Measurements from ENCODE around the gene DHRS9.

Gene DHRS9

GRCh38 chr2:169073963-169074751, 4.8 kb downstream of the DHRS9 start:
- H3K9ac ChIP-seq (ENCODE audit: low read depth, low read length, poor library complexity, severe bottlenecking) = no peak overlapping the region
- H3K9me3 ChIP-seq (ENCODE audit: insufficient read depth, low read depth, low read length) = no peaks in the 10 kb centered on the region
- H2AFZ ChIP-seq (ENCODE audit: low read length) = no peak overlapping the region
- H3K36me3 ChIP-seq (ENCODE audit: insufficient read depth, low read length) = no peaks in the 10 kb centered on the region
- H3K27me3 ChIP-seq (ENCODE audit: insufficient read depth, low read length, poor library complexity, severe bottlenecking) = no peaks in the 10 kb centered on the region
- no peaks in the 10 kb centered on the region; the same call in 1 of the 2 replicates for H3F3A ChIP-seq (ENCODE audit: low read depth)
- TF ChIP-seq EZH2phosphoT487 (IDR thresholded peaks at IDR 0.05; ENCODE audit: borderline replicate concordance) = no peak
- TF ChIP-seq, protein P1, sequence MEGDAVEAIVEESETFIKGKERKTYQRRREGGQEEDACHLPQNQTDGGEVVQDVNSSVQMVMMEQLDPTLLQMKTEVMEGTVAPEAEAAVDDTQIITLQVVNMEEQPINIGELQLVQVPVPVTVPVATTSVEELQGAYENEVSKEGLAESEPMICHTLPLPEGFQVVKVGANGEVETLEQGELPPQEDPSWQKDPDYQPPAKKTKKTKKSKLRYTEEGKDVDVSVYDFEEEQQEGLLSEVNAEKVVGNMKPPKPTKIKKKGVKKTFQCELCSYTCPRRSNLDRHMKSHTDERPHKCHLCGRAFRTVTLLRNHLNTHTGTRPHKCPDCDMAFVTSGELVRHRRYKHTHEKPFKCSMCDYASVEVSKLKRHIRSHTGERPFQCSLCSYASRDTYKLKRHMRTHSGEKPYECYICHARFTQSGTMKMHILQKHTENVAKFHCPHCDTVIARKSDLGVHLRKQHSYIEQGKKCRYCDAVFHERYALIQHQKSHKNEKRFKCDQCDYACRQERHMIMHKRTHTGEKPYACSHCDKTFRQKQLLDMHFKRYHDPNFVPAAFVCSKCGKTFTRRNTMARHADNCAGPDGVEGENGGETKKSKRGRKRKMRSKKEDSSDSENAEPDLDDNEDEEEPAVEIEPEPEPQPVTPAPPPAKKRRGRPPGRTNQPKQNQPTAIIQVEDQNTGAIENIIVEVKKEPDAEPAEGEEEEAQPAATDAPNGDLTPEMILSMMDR (conservative IDR thresholded peaks at IDR 0.05; ENCODE audit: low read length) = no peak
- no peak overlapping the region for H3K4me3 ChIP-seq (ENCODE audit: low read length, poor library complexity, severe bottlenecking)
- H3K4me1 ChIP-seq (ENCODE audit: insufficient read depth, low read length, poor library complexity, severe bottlenecking) = peaks cover 29% of the 10 kb centered on the region
- H3K79me2 ChIP-seq (ENCODE audit: insufficient read depth, low read length) = no peaks in the 10 kb centered on the region
- no peak overlapping the region for H3K4me2 ChIP-seq (ENCODE audit: low read depth, low read length, poor library complexity, severe bottlenecking)
- no peaks in the 10 kb centered on the region for H3K9me2 ChIP-seq (replicated peaks; ENCODE audit: low read depth, low read length)
- H4K20me1 ChIP-seq (ENCODE audit: insufficient read depth, low read length, poor library complexity, severe bottlenecking) = no peaks in the 10 kb centered on the region

GRCh38 chr2:169077674-169078240, 8.4 kb downstream of the DHRS9 start:
- Histone ChIP-seq H3K4me1 (ENCODE audit: insufficient read depth, low read length, poor library complexity, severe bottlenecking) (peaks cover 44% of the 10 kb centered on the region), H4K20me1 (ENCODE audit: insufficient read depth, low read length, poor library complexity, severe bottlenecking) (no peaks in the 10 kb centered on the region), H2AFZ (ENCODE audit: low read length) (peak overlapping the region; percentile 53), H3K9ac (ENCODE audit: low read depth, low read length, poor library complexity, severe bottlenecking) (peak overlapping the region; percentile 56), H3K9me2 (replicated peaks; ENCODE audit: low read depth, low read length) (no peaks in the 10 kb centered on the region), H3K4me3 (ENCODE audit: low read length, poor library complexity, severe bottlenecking) (peak overlapping the region; percentile 28), H3K27me3 (ENCODE audit: insufficient read depth, low read length, poor library complexity, severe bottlenecking) (no peaks in the 10 kb centered on the region), H3K79me2 (ENCODE audit: insufficient read depth, low read length) (no peaks in the 10 kb centered on the region), H3K36me3 (ENCODE audit: insufficient read depth, low read length) (no peaks in the 10 kb centered on the region), H3K4me2 (ENCODE audit: low read depth, low read length, poor library complexity, severe bottlenecking) (peak overlapping the region; percentile 59), H3K9me3 (ENCODE audit: insufficient read depth, low read depth, low read length) (no peaks in the 10 kb centered on the region), H3F3A (ENCODE audit: low read depth) (no peaks in the 10 kb centered on the region; the same call in 1 of the 2 replicates)
- TF ChIP-seq, protein P1 (conservative IDR thresholded peaks at IDR 0.05; ENCODE audit: low read length) = no peak
- no peak for TF ChIP-seq EZH2phosphoT487 (IDR thresholded peaks at IDR 0.05; ENCODE audit: borderline replicate concordance)

DNA sequence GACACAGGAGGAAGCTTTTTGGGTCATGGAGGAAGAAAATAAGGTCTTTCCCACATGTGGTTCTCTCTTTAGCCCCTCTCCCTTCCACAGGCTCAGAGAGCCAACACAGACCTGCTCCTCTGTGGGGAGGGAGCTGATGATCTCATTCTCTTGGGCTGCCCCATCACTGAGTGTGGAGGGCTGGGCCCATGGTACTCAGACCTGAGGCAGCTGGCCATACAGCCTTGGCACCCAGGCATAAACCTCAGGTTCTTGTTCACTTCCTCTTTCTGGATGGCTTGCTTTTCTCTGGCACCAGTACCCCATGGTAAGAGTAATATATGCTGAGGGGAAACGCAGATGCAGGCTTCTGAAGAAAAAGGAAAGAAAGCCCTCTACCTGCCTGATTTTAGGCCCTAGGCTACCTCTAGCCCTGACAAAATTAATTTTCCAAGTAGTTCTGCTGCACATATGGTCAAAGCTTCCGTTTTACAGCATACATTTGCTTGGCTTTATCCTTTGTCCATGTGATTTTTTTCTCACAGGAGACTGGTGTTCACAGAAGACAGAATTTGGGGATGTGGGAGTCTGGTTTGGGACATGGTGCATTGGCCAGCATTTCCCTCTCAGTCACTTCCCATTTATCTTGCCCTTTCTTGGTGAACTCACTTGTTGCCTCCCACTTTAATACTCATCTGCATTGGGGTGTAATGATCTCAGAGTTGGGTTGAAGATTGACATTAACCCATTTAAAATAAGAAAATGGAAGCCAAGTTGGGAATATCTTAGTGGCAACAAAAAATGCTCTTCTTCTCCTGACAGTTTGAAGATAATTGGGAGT, 11.1 kb downstream of the DHRS9 start:
- H3K27me3 ChIP-seq (ENCODE audit: insufficient read depth, low read length, poor library complexity, severe bottlenecking) = no peaks in the 10 kb centered on the region
- no peaks in the 10 kb centered on the region for H3K79me2 ChIP-seq (ENCODE audit: insufficient read depth, low read length)
- H3K9me3 ChIP-seq (ENCODE audit: insufficient read depth, low read depth, low read length) = no peaks in the 10 kb centered on the region
- no peaks in the 10 kb centered on the region; the same call in 1 of the 2 replicates for H3F3A ChIP-seq (ENCODE audit: low read depth)
- H3K36me3 ChIP-seq (ENCODE audit: insufficient read depth, low read length) = no peaks in the 10 kb centered on the region
- TF ChIP-seq, protein P1 (conservative IDR thresholded peaks at IDR 0.05; ENCODE audit: low read length) = no peak
- no peak for TF ChIP-seq EZH2phosphoT487 (IDR thresholded peaks at IDR 0.05; ENCODE audit: borderline replicate concordance)
- peaks cover 41% of the 10 kb centered on the region for H3K4me1 ChIP-seq (ENCODE audit: insufficient read depth, low read length, poor library complexity, severe bottlenecking)
- H3K9ac ChIP-seq (ENCODE audit: low read depth, low read length, poor library complexity, severe bottlenecking) = peak overlapping the region; percentile 17
- peak overlapping the region; percentile 85 for H2AFZ ChIP-seq (ENCODE audit: low read length)
- no peak overlapping the region for H3K4me2 ChIP-seq (ENCODE audit: low read depth, low read length, poor library complexity, severe bottlenecking)
- no peaks in the 10 kb centered on the region for H3K9me2 ChIP-seq (replicated peaks; ENCODE audit: low read depth, low read length)
- no peaks in the 10 kb centered on the region for H4K20me1 ChIP-seq (ENCODE audit: insufficient read depth, low read length, poor library complexity, severe bottlenecking)
- no peak overlapping the region for H3K4me3 ChIP-seq (ENCODE audit: low read length, poor library complexity, severe bottlenecking)
